Activated CD8-positive, alpha-beta T cell treated with anti-CD3 and anti-CD28 coated beads for 36 hours (primary cell): ENCODE data around the gene HIRIP3. TPM values are rescaled to one million over a fixed set of nuclear protein-coding genes. Genes with fewer than 3 reads are reported as not detected.
A peak's percentile ranks its signal among the peaks of the same experiment; 100 is the strongest.
"Not testable (repeated sequence)": the region's sequence is repeated elsewhere in the genome, so short reads cannot be mapped to it uniquely, and the experiment has no call there.

ENCODE experiments used
- ATAC-seq: fragments of 200-7000 bp; cut with Tn5 transposase; one replicate; pipeline ENCODE4 v1.10.0; 2021; ENCODE audit warnings: mild to moderate bottlenecking, moderate library complexity
- CTCF ChIA-PET: fragments of 350-600 bp; sonication (Branson Sonifier 250); formaldehyde crosslinking; loops from one replicate; lab custom pipeline; 2021; ENCODE audit warnings: antibody characterized with exemption; lab: Charles Lee
- POLR2A ChIA-PET: fragments of 350-600 bp; sonication (Branson Sonifier 250); formaldehyde crosslinking; loops from one replicate; lab custom pipeline; 2021; ENCODE audit warnings: antibody characterized with exemption; lab: Charles Lee
- DNase-seq: peaks from one replicate; pipeline ENCODE4 v3.0.0-alpha.2; 2020
- H3K27ac Mint-ChIP-seq: one replicate; pipeline ENCODE4 v1.8.0; 2021; ENCODE audit warnings: mild to moderate bottlenecking, mixed read lengths
- H3K27me3 Mint-ChIP-seq: one replicate; pipeline ENCODE4 v1.8.0; 2021; ENCODE audit warnings: mixed read lengths
- H3K36me3 Mint-ChIP-seq: one replicate; pipeline ENCODE4 v1.8.0; 2021; ENCODE audit warnings: low read depth, mixed read lengths
- H3K4me1 Mint-ChIP-seq: one replicate; pipeline ENCODE4 v1.8.0; 2021; ENCODE audit warnings: low read depth, mixed read lengths
- H3K4me3 Mint-ChIP-seq: one replicate; pipeline ENCODE4 v1.8.0; 2021; ENCODE audit warnings: mild to moderate bottlenecking, moderate library complexity, mixed read lengths
- H3K9me3 Mint-ChIP-seq: one replicate; pipeline ENCODE4 v1.8.0; 2021; ENCODE audit warnings: mixed read lengths
- intact Hi-C: fragments of 100-400 bp; cut with micrococcal nuclease; formaldehyde crosslinking; loops from one replicate; pipeline ENCODE4 v1.10.0; 2022
- total RNA-seq, 2 experiments: library from RNA; stranded (reverse); gene quantifications; one replicate each; pipeline ENCODE4 v1.2.3, GENCODE V29; 2021
- TF ChIP-seq, protein P1 (sequence below): fragments of 200-600 bp; IDR thresholded peaks from one replicate; pipeline ENCODE4 v1.8.0; 2022; ENCODE audit warnings: antibody characterized with exemption, mild to moderate bottlenecking

Gene HIRIP3
- total RNA-seq, 2 experiments from 2014 or later: 35.2 to 36.4 TPM

DNA sequence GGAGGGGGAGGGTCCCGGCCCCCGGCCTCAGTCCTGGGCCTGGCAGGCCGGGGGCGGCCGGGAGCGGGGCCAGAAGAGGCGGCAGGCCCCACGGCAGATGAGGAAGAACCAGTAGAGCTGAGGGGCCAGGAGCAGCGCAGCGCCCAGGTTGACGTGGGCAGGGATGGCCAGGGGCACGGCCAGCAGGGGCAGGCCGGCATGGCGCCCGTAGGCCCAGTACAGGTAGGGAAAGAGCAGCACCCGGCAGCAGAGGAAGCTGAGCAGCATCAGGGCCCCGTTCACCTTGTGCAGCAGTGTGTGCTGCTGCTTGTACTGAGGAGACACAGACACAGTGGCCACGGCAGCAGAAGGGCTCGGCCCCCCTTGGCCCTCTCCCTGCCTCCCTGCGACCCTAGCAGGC is 29.7 kb upstream of the HIRIP3 start:
- peaks cover 32% of the 10 kb centered on the region for H3K27me3 Mint-ChIP-seq
- TF ChIP-seq, protein P1, sequence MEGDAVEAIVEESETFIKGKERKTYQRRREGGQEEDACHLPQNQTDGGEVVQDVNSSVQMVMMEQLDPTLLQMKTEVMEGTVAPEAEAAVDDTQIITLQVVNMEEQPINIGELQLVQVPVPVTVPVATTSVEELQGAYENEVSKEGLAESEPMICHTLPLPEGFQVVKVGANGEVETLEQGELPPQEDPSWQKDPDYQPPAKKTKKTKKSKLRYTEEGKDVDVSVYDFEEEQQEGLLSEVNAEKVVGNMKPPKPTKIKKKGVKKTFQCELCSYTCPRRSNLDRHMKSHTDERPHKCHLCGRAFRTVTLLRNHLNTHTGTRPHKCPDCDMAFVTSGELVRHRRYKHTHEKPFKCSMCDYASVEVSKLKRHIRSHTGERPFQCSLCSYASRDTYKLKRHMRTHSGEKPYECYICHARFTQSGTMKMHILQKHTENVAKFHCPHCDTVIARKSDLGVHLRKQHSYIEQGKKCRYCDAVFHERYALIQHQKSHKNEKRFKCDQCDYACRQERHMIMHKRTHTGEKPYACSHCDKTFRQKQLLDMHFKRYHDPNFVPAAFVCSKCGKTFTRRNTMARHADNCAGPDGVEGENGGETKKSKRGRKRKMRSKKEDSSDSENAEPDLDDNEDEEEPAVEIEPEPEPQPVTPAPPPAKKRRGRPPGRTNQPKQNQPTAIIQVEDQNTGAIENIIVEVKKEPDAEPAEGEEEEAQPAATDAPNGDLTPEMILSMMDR: no peak
- no peak for DNase-seq
- no peaks in the 10 kb centered on the region for H3K9me3 Mint-ChIP-seq
- no peak overlapping the region for H3K4me3 Mint-ChIP-seq
- no peak for ATAC-seq
- no peaks in the 10 kb centered on the region for H3K36me3 Mint-ChIP-seq
- H3K27ac Mint-ChIP-seq: no peak overlapping the region
- H3K4me1 Mint-ChIP-seq: peaks cover 6% of the 10 kb centered on the region
- intact Hi-C loops: loop anchor here (10.0 kb wide), 1 partner anchor 320 kb away; no protein-coding TSS in a partner anchor
- ChIA-PET CTCF (no interaction called here), POLR2A (no interaction called here)

DNA sequence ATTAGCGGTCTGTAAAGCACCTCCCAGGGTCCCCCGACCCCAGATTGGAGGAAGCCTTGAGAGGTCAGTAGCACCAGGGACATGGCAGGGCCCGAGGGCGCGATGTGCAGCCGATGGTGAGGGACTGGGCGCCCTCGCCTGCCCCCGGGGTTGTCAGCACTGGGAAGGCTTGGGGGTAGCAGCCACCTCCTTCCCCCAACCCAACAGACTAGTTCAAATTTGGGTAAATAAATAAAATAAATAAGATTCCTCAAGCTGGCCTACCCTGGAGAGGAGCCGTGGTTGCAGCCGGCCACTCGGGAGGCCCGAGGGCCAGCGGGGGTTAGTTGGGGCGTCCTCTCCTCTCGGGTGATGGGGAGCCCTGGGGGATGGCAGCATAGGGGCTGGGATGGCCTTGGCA is 29.0 kb upstream of the HIRIP3 start:
- no peak for DNase-seq
- Mint-ChIP-seq H3K4me1 (peaks cover 6% of the 10 kb centered on the region), H3K27ac (no peak overlapping the region), H3K4me3 (no peak overlapping the region), H3K36me3 (no peaks in the 10 kb centered on the region), H3K9me3 (no peaks in the 10 kb centered on the region), H3K27me3 (peaks cover 25% of the 10 kb centered on the region)
- CTCF ChIA-PET: no interaction called here
- intact Hi-C loops: loop anchor here (10.0 kb wide), 1 partner anchor 320 kb away; no protein-coding TSS in a partner anchor
- no peak for ATAC-seq
- POLR2A ChIA-PET: no interaction called here
- TF ChIP-seq, protein P1: no peak

DNA sequence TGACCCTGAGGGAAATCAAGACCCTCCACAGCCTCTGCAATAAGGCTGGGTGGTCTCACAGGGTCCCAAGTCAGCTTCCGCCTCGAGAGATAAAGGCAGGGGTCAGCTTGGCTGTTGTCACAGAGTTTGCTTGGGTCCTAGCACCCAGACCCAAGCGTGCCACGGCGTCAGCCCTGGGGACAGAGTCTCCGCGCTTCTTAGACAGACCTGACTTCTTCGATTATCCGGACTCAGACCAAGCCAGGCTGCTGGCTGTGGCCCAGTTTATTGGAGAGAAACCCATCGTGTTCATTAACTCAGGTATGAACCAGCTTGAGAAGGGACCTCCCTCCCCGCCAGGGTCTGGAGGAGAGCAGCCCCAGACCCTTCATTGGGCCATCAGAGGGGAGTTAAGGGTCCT is 28.2 kb upstream of the HIRIP3 start:
- CTCF ChIA-PET: interaction anchor here (1.3 to 2.5 kb wide), 3 partner anchors 8 to 332 kb away, joined by 3 to 21 read pairs (median 3); partner anchors contain the start of gene TLCD3B
- Mint-ChIP-seq H3K4me1 (peaks cover 8% of the 10 kb centered on the region), H3K27me3 (peaks cover 17% of the 10 kb centered on the region), H3K9me3 (no peaks in the 10 kb centered on the region), H3K4me3 (no peak overlapping the region), H3K27ac (no peak overlapping the region), H3K36me3 (no peaks in the 10 kb centered on the region)
- POLR2A ChIA-PET: no interaction called here
- intact Hi-C loops: loop anchor here (10.0 kb wide), 1 partner anchor 319 kb away; no protein-coding TSS in a partner anchor
- TF ChIP-seq, protein P1: no peak
- DNase-seq (no peak), ATAC-seq (no peak)

DNA sequence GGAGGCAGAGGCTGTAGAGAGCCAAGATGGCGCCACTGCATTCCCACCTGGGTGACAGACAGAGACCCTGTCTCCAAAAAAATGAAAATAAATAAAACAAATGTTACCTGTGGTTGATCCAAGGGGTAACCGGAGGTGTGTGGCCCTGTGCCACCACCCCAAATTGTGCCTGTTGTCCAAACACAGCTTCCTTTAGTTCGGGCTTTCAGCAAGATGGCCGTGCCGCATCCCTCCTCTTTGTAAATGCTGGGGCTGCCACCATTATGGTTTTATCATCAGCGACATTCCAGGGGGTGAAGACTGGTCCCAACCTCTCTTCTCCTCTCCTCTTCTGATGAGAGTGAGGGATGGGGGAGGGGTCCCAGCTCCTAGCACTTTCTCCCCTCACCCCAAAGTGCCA is 27.5 kb upstream of the HIRIP3 start, which contains the start of gene C16orf92:
TSS of gene C16orf92 (plus strand) at position 312 of the 400 bp plus-strand sequence. CDS start 143 bp downstream, outside the sequence.
- H3K27ac Mint-ChIP-seq: no peak within 1 kb of the TSS
- CTCF ChIA-PET: interaction anchor here (0.7 to 2.5 kb wide), 6 partner anchors 9 to 331 kb away, joined by 3 to 21 read pairs (median 3); partner anchors contain the start of gene TLCD3B
- TF ChIP-seq, protein P1: no peak

DNA sequence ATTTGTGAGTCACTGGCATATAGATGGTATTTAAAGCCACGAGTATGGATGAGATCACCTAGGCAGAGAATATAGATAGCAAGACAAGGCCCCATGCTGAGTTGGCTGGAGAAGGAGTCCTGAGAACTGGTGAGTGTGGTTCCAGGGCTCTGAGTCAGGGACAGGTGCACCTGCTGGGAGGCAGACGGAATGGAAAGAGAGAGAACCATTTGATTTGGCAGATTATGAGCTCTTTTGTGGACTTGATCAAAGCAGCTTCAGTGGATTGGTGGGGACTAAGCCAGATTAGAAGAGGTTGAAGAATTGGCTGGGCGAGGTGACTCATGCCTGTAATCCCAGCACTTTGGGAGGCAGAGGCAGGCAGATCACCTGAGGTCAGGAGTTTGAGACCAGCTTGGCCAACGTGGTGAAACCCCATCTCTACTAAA is 23.3 kb upstream of the HIRIP3 start:
- ATAC-seq (peak; percentile 26), DNase-seq (peak; percentile 26)
- Mint-ChIP-seq H3K27ac (no peak overlapping the region), H3K9me3 (no peaks in the 10 kb centered on the region), H3K27me3 (no peaks in the 10 kb centered on the region), H3K4me3 (no peak overlapping the region), H3K36me3 (no peaks in the 10 kb centered on the region), H3K4me1 (peaks cover 8% of the 10 kb centered on the region)
- TF ChIP-seq, protein P1: no peak
- intact Hi-C loops: no loop called here
- ChIA-PET POLR2A (interaction anchor here (1.2 to 2.1 kb wide), 2 partner anchors 14 to 22 kb away, joined by 4 to 8 read pairs; partner anchors contain the start of genes HIRIP3 and INO80E), CTCF (interaction anchor here (1.2 to 3.1 kb wide), 6 partner anchors 12 to 318 kb away, joined by 3 to 23 read pairs (median 4); partner anchors contain the start of gene TLCD3B)

More for the DNA sequence above, 27.5 kb upstream of the HIRIP3 start, which contains the start of gene C16orf92:
- H3K4me1 Mint-ChIP-seq: peaks cover 8% of the 10 kb centered on the region
- DNase-seq: no peak
- peaks cover 13% of the 10 kb centered on the region for H3K27me3 Mint-ChIP-seq
- H3K36me3 Mint-ChIP-seq: no peaks in the 10 kb centered on the region
- intact Hi-C loops: loop anchor here (10.0 kb wide), 1 partner anchor 318 kb away; no protein-coding TSS in a partner anchor
- H3K9me3 Mint-ChIP-seq: no peaks in the 10 kb centered on the region
- POLR2A ChIA-PET: no interaction called here
- no peak within 1 kb of the TSS for H3K4me3 Mint-ChIP-seq
- no peak for ATAC-seq

DNA sequence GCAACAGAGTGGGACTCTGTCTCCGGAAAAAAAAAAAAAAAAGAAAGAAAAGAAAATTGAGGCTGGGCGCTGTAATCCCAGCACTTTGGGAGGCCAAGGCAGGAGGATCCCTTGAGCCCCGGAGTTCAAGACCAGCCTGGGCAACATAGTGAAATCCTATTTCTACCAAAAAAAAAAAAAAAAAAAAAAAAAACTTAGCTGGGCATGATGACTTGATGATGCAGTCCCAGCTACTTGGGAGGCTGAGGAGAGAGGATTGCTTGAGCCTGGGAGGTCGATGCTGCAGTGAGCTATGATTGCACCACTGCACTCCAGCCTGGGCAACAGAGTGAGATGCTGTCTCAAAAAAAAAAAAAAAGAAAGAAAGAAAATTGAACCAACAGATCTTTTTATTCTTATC is 22.5 kb upstream of the HIRIP3 start:
- ChIA-PET POLR2A (interaction anchor here (2.1 kb wide), 1 partner anchor 22 kb away, joined by 8 read pairs; the partner anchor contains the start of genes HIRIP3 and INO80E), CTCF (interaction anchor here (1.7 to 3.6 kb wide), 3 partner anchors 11 to 318 kb away, joined by 3 to 17 read pairs (median 8); partner anchors contain the start of gene TLCD3B)
- H3K9me3 Mint-ChIP-seq, H3K4me1 Mint-ChIP-seq, H3K36me3 Mint-ChIP-seq, ATAC-seq, intact Hi-C loops, H3K27me3 Mint-ChIP-seq, H3K4me3 Mint-ChIP-seq, H3K27ac Mint-ChIP-seq, DNase-seq: not testable (repeated sequence)
